Right lung (tissue), 5 donors: ENCODE data around the gene DNAJC5. TPM values are rescaled to one million over a fixed set of nuclear protein-coding genes. Genes with fewer than 3 reads are reported as not detected.
"Not testable (repeated sequence)": the region's sequence is repeated elsewhere in the genome, so short reads cannot be mapped to it uniquely, and the experiment has no call there.

Experiments used
- DNase-seq, 2 donors: peaks; one replicate each; pipeline ENCODE4 v3.0.0-alpha.2; 2013
- polyA plus RNA-seq, 5 donors: library from polyadenylated mRNA; unstranded; fragments of 120-200 nt; gene quantifications; one replicate each; pipeline versions ENCODE4 v1.2.1 to v1.2.3, GENCODE V29; 2013; ENCODE audit warnings: inconsistent platforms in 1 of 5, low replicate concordance in 1 of 5; ENCODE audit not compliant: insufficient read length in 5 of 5, insufficient read depth in 1 of 5

The DNAJC5 gene
- polyA plus RNA-seq, 5 donors, result 16.2 to 32.5 (median 22.3) TPM

GRCh38 chr20:63859166-63859699 is 35.7 kb upstream of the DNAJC5 start:
- no peak for DNase-seq

DNA sequence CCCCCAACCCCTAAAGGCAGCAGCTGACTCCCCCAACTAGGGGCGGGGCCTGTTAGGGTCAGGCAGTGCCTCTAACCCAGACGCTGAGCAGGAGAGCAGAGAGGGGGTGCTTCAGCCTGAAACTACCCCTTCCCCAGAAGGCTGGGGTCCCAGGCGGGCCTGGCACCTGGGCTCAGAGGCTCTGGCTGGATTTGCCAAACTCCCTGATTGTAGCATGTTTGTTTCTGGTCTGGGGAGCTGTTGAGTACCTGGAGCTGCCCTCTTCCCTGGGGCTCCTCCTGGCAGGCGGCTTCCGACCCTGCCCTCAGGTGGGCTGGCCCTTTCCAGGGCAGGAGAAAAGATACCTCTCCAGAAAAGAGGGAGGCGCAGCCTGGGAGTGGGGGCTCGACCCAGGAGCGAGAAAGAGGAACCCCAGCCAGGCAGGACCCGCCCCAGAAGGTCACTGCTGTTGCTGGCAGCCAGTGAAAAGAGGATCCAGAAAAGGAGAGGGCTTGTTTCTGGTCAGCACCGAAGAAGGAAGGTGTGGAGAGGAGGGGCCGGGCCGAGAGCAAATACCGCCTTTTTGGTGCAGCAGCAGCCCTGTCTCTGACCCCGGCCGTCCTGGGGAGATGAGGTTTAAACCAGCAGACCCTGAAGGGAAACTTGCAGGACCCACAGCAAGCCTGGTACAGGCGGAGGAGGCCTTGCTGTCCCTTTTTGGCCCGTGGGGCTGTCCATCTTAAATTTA is 34.4 kb upstream of the DNAJC5 start:
- DNase-seq, result no peak

DNA sequence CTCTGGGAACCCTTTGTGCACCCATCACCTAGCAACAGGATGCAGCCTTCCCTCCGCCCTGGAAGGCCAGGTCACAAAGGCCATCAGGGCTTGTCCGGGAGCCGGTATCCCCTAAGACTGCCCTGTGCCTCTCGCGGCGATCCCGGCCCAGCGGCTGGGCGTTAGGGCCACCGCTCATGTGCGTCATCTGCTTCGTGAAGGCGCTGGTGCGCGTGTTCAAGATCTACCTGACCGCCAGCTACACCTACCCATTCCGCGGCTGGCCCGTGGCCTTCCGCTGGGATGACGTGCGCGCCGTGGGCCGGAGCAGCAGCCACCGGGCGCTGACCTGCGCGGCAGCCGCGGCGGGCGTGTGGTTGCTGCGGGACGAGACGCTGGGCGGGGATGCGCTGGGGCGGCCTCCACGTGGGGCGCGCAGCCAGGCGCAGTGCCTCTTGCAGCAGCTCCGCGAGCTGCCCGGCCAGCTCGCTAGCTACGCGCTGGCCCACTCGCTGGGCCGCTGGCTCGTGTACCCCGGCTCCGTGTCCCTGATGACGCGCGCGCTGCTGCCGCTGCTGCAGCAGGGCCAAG is 33.5 kb upstream of the DNAJC5 start, which contains the start of gene ABHD16B:
Gene ABHD16B (plus strand): TSS at position 134 of the 570 bp plus-strand sequence. CDS start 43 bp downstream, at position 177.
- DNase-seq, result no peak

DNA sequence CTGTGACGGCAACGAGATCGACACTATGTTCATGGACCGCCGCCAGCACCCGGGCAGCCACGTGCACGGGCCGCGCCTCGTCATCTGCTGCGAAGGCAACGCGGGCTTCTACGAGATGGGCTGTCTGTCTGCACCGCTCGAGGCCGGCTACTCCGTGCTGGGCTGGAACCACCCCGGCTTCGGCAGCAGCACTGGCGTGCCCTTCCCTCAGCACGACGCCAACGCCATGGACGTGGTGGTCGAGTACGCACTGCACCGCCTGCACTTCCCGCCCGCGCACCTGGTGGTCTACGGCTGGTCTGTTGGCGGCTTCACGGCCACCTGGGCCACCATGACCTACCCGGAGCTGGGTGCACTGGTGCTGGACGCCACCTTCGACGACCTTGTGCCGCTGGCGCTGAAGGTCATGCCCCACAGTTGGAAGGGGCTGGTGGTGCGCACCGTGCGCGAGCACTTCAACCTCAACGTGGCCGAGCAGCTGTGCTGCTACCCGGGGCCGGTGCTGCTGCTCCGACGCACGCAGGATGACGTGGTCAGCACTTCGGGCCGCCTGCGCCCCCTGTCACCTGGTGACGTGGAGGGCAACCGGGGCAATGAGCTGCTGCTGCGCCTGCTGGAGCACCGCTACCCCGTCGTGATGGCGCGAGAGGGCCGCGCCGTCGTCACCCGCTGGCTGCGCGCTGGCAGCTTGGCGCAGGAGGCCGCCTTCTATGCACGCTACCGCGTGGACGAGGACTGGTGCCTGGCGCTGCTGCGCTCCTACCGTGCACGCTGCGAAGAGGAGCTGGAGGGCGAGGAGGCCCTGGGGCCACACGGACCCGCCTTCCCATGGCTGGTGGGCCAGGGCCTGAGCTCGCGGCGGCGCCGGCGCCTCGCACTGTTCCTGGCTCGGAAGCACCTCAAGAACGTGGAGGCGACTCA is 32.7 kb upstream of the DNAJC5 start:
- no peak for DNase-seq

DNA sequence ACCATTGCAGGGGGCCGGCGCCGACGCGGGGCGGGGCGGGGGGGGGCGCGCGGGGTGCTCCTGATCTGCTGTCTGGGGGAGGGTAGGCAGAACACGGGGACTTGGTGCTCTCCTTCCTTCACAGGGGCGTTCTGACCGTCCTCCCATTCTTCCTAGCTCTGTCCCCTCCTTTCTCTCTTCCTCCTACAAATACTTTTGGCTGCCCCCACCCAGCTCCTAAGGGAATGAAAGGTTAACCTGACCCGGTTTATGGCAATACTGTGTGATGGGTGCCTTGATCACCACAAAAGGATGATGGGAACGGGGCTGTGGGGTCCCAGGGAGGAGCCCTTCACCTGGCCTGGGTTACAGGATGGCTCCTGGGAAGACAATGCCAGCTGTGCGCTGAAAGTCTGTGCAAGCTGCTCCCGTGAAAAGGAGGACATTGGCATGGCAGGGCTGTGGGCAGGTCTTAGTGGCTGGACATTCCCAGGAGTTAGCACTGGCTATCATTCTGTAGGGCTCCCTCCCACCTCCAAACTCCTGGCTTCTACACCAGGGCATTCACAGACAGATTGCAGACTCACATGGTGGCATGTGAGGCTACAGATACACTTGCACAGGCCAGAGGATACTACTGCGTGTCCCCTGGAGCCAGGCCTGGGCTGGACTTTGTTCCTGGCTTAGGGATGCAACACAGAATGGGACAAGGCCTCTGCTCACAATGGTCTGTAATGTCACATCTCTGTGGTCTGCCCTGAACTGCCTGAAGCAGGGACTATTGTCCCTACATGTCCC is 31.7 kb upstream of the DNAJC5 start:
- no peak for DNase-seq

- DNase-seq, result peak; percentile 69 to 75
Measured at GRCh38 chr20:63863798-63864544, 31.0 kb upstream of the DNAJC5 start.

- DNase-seq, result peak in 1 of 2 donors; percentile 20
Measured at GRCh38 chr20:63864545-63864977, 30.4 kb upstream of the DNAJC5 start.

DNA sequence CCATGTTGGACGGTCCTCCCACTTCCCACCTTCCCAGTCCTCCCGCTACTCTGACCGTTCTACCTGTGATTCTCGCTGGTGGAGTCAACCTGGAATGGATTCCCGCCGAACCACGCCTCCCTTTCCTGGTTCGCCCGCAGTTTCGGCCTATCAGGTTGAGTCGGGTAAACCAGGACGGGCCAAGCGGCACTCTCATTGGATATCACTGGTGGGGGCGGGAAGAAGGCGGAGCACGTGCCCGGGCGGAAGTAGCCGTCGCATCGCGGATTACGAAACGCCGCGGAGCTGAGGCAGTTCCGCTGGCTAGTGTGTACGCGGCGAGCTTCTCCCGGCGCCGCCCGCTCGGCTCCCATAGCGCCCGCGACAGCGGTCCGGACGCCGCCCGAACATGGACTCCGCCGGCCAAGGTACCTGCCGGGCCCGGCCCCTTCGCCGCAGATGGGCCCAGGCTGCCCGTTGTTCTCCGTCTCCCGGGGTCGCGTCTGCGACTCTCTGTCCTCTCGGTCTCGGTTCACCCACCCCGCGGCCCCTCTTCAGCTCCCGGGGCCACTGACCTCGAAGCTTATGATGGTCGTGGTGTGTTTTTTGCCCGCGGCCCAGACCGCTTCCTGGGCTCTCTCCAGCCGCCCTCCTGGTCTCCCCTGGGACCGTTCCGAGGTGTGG is 29.8 kb upstream of the DNAJC5 start, which contains the start of gene TPD52L2:
Gene TPD52L2 (plus strand): TSS at position 293 of the 663 bp plus-strand sequence. CDS start 96 bp downstream, at position 389.
- DNase-seq, result peak; percentile 97

DNA sequence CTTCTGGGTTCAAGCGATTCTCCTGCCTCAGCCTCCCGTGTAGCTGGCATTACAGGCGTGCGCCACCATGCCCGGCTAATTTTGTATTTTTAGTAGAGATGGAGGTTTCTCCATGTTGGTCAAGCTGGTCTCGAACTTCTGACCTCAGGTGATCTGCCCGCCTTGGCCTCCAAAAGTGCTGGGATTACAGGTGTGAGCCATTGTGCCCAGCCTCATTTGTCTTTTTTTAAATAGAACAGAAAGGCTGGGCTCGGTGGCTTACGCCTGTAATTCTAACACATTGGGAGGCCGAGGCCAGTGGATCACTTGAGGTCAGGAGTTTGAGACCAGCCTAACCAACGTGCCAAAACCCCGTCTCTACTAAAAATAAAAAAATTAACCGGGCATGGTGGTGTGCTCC is 27.9 kb upstream of the DNAJC5 start:
- not testable (repeated sequence) for DNase-seq

- no peak for DNase-seq
Measured at GRCh38 chr20:63868264-63868663, 26.7 kb upstream of the DNAJC5 start.

- DNase-seq, result peak in 1 of 2 donors; percentile 21
Measured at GRCh38 chr20:63873477-63873971, 21.4 kb upstream of the DNAJC5 start.

- not testable (repeated sequence) for DNase-seq
Measured at GRCh38 chr20:63874241-63874640, 20.7 kb upstream of the DNAJC5 start.

- DNase-seq, result no peak
Measured at GRCh38 chr20:63876489-63877036, 18.4 kb upstream of the DNAJC5 start.

GRCh38 chr20:63877755-63878470 is 17.0 kb upstream of the DNAJC5 start:
- no peak for DNase-seq

DNA sequence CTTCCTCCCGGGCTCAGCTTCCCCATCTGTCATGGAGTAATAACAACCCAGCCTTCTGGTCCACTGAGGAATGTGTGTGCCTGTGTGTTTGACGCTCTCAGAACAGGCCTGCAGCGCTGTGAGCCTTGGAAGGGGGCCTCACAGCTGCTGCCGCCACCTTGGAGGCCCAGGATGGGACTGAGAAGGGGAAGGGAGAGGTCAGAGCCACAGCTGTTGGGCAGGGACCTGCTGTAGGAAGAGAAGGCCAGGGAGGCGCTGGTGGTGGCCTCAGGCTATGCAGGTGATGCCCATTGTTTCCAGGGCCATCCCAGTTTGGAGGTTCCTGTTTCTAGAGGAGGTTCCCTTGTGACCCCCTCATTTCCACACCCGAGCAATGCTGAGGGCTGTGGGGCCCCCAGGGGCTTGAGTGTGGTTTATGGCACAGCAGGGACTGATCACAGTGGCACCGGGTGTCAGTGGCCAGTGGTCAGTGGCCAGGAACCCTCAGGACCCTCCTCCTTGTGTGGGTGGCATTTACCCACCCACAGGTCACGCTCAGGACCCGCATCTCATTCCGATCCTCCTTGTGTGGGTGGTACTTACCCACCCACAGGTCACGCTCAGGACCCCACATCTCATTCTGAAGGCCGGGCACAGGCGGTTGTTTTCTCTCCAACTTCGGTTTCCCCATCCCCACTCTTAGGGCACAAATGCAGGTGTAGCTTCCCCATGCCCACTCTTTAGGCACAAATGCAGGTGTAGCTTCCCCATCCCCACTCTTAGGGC is 15.8 kb upstream of the DNAJC5 start:
- no peak for DNase-seq

DNA sequence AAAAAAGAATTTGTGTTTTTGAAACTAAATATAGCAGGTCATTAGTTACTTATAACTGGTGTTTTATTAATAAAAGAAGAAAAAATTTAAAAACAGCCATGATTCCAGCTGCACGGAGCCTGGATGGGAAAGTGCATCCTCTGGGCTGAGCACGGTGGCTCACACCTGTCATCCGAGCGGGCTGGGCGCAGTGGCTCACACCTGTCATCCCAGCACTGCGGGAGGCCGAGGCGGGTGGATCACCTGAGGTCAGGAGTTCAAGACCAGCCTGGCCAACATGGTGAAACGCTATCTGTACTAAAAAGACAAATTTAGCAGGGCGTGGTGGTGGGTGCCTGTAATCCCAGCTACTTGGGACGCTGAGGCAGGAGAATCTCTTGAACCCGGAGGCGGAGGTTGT is 14.0 kb upstream of the DNAJC5 start:
- DNase-seq, result not testable (repeated sequence)

DNA sequence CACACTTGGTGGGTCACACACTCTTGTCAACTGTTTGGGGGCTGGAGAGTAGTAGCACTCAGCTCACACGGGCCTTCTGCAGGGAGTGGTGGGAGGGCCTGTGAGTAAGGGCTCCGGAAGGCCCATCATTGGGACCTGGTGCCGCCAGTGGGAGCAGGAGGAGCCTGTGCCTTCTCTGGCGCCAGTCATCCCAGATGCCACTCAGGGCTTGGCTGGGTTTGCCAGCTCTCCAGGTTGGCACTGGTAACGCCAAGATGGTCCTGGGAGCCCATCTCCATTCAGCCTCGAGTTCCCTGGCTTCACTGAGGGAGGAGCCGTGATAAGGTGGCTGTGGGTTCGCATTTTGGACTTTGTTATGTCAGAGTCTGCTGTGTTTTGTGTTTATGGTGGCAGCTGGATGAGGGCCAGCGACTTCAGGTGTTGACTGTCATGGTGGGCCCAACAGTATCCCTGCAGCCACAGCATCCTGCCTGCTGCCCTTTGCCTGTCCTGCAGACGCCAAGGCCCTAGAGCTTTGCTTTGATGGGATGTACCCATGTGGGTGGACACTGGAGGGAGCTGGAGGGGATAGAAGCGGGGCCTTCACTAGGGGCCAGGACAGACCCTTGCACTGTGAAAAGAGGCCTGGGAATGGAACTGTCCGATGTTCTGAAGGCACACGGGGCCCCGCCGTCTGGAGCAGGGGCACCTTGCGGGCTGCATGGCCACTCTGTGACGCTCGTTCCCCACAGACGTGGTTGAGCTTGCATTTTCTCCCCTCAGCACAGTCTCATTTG is 13.3 kb upstream of the DNAJC5 start:
- DNase-seq, result no peak
